OCI-LY7 (cell line): ENCODE results near the gene TMEM140. TPM values are rescaled to one million over a fixed set of nuclear protein-coding genes. Genes with fewer than 3 reads are reported as not detected.

Experiments
- Bru-seq: library from RNA; stranded (reverse); fragments of 400-500 nt; gene quantifications from one replicate; lab custom pipeline; 2021; lab: Mats Ljungman, UMichigan
- BruChase-seq, 2 experiments: library from RNA; stranded (reverse); fragments of 400-500 nt; gene quantifications; one replicate each; lab custom pipeline; 2021; lab: Mats Ljungman, UMichigan
- BruUV-seq: library from RNA; stranded (reverse); fragments of 400-500 nt; replicated peaks from 2 replicates; lab custom pipeline; 2021; lab: Mats Ljungman, UMichigan
- CTCF ChIA-PET: fragments of 300-600 bp; sonication (Branson Sonifier 250); formaldehyde crosslinking; loops from one replicate; lab custom pipeline; 2022; ENCODE audit warnings: antibody characterized with exemption; ENCODE audit not compliant: unreplicated experiment; lab: Charles Lee
- POLR2A ChIA-PET: fragments of 300-600 bp; sonication (Branson Sonifier 250); formaldehyde crosslinking; loops from one replicate; lab custom pipeline; 2022; ENCODE audit warnings: antibody characterized with exemption; lab: Charles Lee
- DNase-seq: peaks from one replicate; pipeline ENCODE4 v3.0.0-alpha.2; 2015; ENCODE audit warnings: low spot score
- H2AFZ ChIP-seq: fragments of 200-600 bp; sonication (generic), shearing (Covaris generic); 2 replicates; pipeline ENCODE4 v1.6.1; 2014; ENCODE audit warnings: mild to moderate bottlenecking, antibody characterized with exemption, low read length, moderate library complexity
- H3K27ac ChIP-seq: fragments of 200-600 bp; sonication (generic); 2 replicates; pipeline ENCODE4 v1.5.1; 2014; ENCODE audit warnings: mixed run types, low read depth, mild to moderate bottlenecking, moderate library complexity, low read length, inconsistent platforms; ENCODE audit not compliant: poor library complexity, severe bottlenecking
- H3K36me3 ChIP-seq: fragments of 200-600 bp; sonication (generic); 2 replicates; pipeline ENCODE4 v1.6.1; 2014; ENCODE audit warnings: mild to moderate bottlenecking, antibody characterized with exemption, low read length, moderate library complexity, mixed read lengths; ENCODE audit not compliant: insufficient read depth
- H3K4me1 ChIP-seq: fragments of 200-600 bp; sonication (generic); 2 replicates; pipeline ENCODE4 v1.5.1; 2014; ENCODE audit warnings: mild to moderate bottlenecking, low read length; ENCODE audit not compliant: insufficient read depth, poor library complexity, severe bottlenecking
- H3K4me2 ChIP-seq: fragments of 200-600 bp; sonication (generic); 2 replicates; pipeline ENCODE4 v1.6.1; 2014; ENCODE audit warnings: mild to moderate bottlenecking, low read length
- H3K4me3 ChIP-seq: fragments of 200-600 bp; sonication (generic); 2 replicates; pipeline ENCODE4 v1.5.1; 2014; ENCODE audit warnings: mild to moderate bottlenecking, low read depth, low read length; ENCODE audit not compliant: poor library complexity, severe bottlenecking
- H3K79me2 ChIP-seq: fragments of 200-600 bp; sonication (generic); 2 replicates; pipeline ENCODE4 v1.6.1; 2016; ENCODE audit warnings: low read depth, mild to moderate bottlenecking, low read length, moderate library complexity, mixed read lengths; ENCODE audit not compliant: insufficient read depth
- H3K9me2 ChIP-seq: fragments of 200-600 bp; sonication (generic); 2 replicates; pipeline ENCODE4 v1.6.1; 2016; ENCODE audit warnings: mild to moderate bottlenecking, low read length, mixed read lengths; ENCODE audit not compliant: insufficient read depth
- H3K9me3 ChIP-seq: fragments of 200-600 bp; sonication (generic); 2 replicates; pipeline ENCODE4 v1.6.1; 2014; ENCODE audit warnings: mild to moderate bottlenecking, mixed run types, low read length, mixed read lengths
- H4K20me1 ChIP-seq: fragments of 200-600 bp; sonication (generic); 2 replicates; pipeline ENCODE4 v1.6.1; 2014; ENCODE audit warnings: mild to moderate bottlenecking, antibody characterized with exemption, low read length, moderate library complexity, mixed read lengths; ENCODE audit not compliant: insufficient read depth
- EZH2phosphoT487 ChIP-seq: fragments of 200-600 bp; sonication (generic); IDR thresholded peaks from 2 replicates; pipeline ENCODE4 v1.6.1; 2018; ENCODE audit warnings: low read depth, borderline replicate concordance, mild to moderate bottlenecking, mixed run types, antibody characterized with exemption, low read length, moderate library complexity, mixed read lengths
- intact Hi-C: fragments of 100-400 bp; cut with micrococcal nuclease; formaldehyde crosslinking; loops from one replicate; pipeline ENCODE4 v1.10.0; 2022; ENCODE audit not compliant: unreplicated experiment
- long read RNA-seq: library from polyadenylated mRNA; stranded (forward); transcript quantifications from one replicate; pipeline ENCODE4 v2.0.0, GENCODE V29; 2022
- total RNA-seq, 2 experiments: library from RNA; depleted of rRNA in 1 of 2; stranded (reverse); fragments of >200 nt in 1 of 2; shearing (Covaris generic) in 1 of 2; gene quantifications; 2 replicates each; pipeline ENCODE4 v1.2.3, GENCODE V29; 2014 to 2022
- TF ChIP-seq, protein P1 (sequence below): fragments of 200-600 bp; sonication (generic); conservative IDR thresholded peaks from 2 replicates; pipeline ENCODE4 v1.5.1; 2014; ENCODE audit warnings: mild to moderate bottlenecking, antibody characterized with exemption, low read length, moderate library complexity, mixed read lengths

TMEM140 gene
- total RNA-seq (2014; rRNA removed; shearing (Covaris generic)) (0.41 TPM in 1 of 2 replicates, not detected in the other), total RNA-seq (2022) (1.6 and 1.7 TPM in 2 replicates), Bru-seq, nascent RNA (percentile 39 among the genes with signal in this experiment), BruChase-seq, experiment 1, labeled RNA remaining after a 6-hour chase (percentile 25 among the genes with signal in this experiment), BruChase-seq, experiment 2, labeled RNA remaining after a 2-hour chase (percentile 31 among the genes with signal in this experiment)
- long read RNA-seq, partial matches to known transcripts, result 0 of 9 reads
- long read RNA-seq, other reads (novel, unspliced or antisense), result 9 of 9 reads

DNA sequence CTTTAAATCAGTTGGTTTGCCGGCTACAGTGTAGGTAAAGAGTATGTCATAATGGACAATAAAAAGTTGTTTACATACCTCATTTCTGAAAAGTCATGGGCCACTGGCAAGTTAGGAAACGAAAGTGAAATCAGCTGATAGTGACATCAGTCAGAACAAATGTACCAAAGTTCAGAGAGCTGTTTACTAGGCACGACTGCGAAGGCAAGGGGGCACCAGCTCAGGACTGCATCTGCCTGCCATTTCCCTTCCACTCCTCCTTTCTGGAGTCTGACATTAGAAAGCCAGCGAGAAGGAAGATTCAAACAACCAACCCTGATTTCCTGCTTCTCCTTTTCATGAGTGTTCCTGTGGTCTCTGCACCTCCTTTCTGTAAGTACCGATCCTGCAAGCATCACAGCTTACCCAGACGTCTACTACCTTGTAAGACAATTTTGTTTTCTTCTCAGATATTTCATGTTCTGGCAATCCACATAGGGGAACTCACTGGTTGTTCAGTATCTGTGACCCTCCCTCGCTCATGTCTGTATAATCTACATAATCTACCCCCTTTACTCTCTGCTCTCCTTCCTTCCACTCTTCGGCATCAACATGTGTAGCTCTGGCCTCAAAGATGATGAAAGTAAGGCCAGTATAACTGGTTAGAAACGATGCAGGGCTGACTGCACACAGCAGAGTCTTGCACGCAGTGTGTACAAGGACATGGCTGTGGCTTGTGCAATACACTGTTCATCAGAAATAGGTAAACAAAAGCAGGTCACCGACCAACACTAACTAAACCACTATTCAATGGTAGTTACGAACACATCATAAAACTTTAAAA is at the start of gene TMEM140:
TMEM140 (plus strand) TSS at position 174 of the 823 bp plus-strand sequence. CDS start 16,370 bp downstream, outside the sequence.
- DNase-seq, result peak; percentile 31
- Histone ChIP-seq H3K36me3 (no peaks in the 10 kb centered on the region), H3K4me2 (peak within 1 kb of the TSS; percentile 58; the same call in 1 of the 2 replicates), H2AFZ (peak within 1 kb of the TSS; percentile 67; the same call in 1 of the 2 replicates), H3K4me3 (peak within 1 kb of the TSS; percentile 36), H4K20me1 (no peaks in the 10 kb centered on the region), H3K79me2 (no peaks in the 10 kb centered on the region), H3K4me1 (peaks cover 9% of the 10 kb centered on the region), H3K27ac (no peak within 1 kb of the TSS), H3K9me2 (no peaks in the 10 kb centered on the region), H3K9me3 (no peaks in the 10 kb centered on the region)
- ChIA-PET POLR2A (interaction anchor here (0.6 to 3.2 kb wide), 7 partner anchors 11 to 383 kb away, joined by 3 to 12 read pairs (median 3); partner anchors contain the start of gene CYREN), CTCF (interaction anchor here (0.6 kb wide), 1 partner anchor 1102 kb away, joined by 3 read pairs; no protein-coding TSS in a partner anchor)
- intact Hi-C loops, result loop anchor here (5.0 kb wide), 1 partner anchor 151 kb away; no protein-coding TSS in a partner anchor
- TF ChIP-seq, protein P1, sequence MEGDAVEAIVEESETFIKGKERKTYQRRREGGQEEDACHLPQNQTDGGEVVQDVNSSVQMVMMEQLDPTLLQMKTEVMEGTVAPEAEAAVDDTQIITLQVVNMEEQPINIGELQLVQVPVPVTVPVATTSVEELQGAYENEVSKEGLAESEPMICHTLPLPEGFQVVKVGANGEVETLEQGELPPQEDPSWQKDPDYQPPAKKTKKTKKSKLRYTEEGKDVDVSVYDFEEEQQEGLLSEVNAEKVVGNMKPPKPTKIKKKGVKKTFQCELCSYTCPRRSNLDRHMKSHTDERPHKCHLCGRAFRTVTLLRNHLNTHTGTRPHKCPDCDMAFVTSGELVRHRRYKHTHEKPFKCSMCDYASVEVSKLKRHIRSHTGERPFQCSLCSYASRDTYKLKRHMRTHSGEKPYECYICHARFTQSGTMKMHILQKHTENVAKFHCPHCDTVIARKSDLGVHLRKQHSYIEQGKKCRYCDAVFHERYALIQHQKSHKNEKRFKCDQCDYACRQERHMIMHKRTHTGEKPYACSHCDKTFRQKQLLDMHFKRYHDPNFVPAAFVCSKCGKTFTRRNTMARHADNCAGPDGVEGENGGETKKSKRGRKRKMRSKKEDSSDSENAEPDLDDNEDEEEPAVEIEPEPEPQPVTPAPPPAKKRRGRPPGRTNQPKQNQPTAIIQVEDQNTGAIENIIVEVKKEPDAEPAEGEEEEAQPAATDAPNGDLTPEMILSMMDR, result no peak
- no peak for TF ChIP-seq EZH2phosphoT487
- TSS peak; percentile 71 for BruUV-seq

DNA sequence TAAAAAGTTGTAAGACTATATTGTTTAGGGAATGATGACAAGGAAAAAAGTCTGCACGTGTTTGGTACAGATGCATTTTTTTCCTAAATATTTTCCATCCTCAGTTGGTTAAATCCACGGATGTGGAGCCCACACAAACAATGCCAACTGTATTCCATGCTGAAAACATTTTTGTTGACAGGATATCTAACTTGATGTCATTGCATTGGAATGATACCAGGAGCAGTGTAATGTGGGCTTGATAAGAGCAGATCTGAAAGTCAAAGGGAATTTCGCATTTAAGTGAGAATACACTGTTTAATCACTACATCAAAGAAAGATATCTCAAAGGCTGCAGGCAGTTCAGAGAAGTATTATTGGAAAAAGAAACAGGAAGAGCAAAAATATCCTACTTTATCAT is 49.5 kb upstream of the TMEM140 start:
- intact Hi-C loops, result no loop called here
- H3K4me2 ChIP-seq, result no peak overlapping the region
- ChIA-PET CTCF (no interaction called here), POLR2A (no interaction called here)
- no TSS peak for BruUV-seq
- no peak for DNase-seq
- no peaks in the 10 kb centered on the region for H4K20me1 ChIP-seq
- no peak overlapping the region for H3K27ac ChIP-seq
- no peaks in the 10 kb centered on the region for H3K36me3 ChIP-seq
- H3K9me3 ChIP-seq, result no peaks in the 10 kb centered on the region
- no peak overlapping the region for H3K4me3 ChIP-seq
- H3K4me1 ChIP-seq, result no peaks in the 10 kb centered on the region
- H3K9me2 ChIP-seq, result no peaks in the 10 kb centered on the region
- H3K79me2 ChIP-seq, result no peaks in the 10 kb centered on the region
- no peak overlapping the region for H2AFZ ChIP-seq
- TF ChIP-seq, protein P1, result no peak
- TF ChIP-seq EZH2phosphoT487, result no peak
